GM19238 (cell line): ENCODE measurements around the gene DYSF.
"Not testable (repeated sequence)": the region's sequence is repeated elsewhere in the genome, so short reads cannot be mapped to it uniquely, and the experiment has no call there.

ENCODE experiments used
- DNase-seq: peaks from one replicate; pipeline ENCODE4 v3.0.0; 2011; ENCODE audit warnings: low spot score; ENCODE audit not compliant: insufficient read length

Gene DYSF

GRCh38 chr2:71453404-71454220 lies at the start of gene DYSF:
Gene DYSF (plus strand): TSS chr2:71453561.
- no peak for DNase-seq

- no peak for DNase-seq
Measured at GRCh38 chr2:71409611-71410010, 43.8 kb upstream of the DYSF start.

DNA sequence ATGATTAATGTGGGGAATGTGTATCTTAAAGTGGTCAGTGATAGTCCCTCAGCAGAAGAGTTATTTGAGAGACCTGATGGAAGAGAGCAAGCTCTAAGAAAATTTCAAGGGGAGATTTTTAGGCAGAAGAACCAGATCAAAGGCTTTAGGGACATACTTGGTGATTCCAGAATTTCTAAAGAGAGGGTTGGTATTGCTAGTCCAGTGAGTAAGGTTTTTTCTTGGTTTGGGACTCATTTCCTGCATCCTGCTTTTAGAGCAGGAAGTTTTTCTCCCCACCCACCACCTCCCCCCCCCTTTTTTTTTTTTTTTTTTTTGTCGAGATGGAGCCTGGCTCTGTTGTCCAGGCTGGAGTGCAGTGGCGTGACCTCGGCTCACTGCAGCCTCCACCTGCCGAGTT lies 42.7 kb upstream of the DYSF start:
- no peak for DNase-seq

- DNase-seq: not testable (repeated sequence)
Measured at GRCh38 chr2:71416866-71417265, 36.5 kb upstream of the DYSF start.

DNA sequence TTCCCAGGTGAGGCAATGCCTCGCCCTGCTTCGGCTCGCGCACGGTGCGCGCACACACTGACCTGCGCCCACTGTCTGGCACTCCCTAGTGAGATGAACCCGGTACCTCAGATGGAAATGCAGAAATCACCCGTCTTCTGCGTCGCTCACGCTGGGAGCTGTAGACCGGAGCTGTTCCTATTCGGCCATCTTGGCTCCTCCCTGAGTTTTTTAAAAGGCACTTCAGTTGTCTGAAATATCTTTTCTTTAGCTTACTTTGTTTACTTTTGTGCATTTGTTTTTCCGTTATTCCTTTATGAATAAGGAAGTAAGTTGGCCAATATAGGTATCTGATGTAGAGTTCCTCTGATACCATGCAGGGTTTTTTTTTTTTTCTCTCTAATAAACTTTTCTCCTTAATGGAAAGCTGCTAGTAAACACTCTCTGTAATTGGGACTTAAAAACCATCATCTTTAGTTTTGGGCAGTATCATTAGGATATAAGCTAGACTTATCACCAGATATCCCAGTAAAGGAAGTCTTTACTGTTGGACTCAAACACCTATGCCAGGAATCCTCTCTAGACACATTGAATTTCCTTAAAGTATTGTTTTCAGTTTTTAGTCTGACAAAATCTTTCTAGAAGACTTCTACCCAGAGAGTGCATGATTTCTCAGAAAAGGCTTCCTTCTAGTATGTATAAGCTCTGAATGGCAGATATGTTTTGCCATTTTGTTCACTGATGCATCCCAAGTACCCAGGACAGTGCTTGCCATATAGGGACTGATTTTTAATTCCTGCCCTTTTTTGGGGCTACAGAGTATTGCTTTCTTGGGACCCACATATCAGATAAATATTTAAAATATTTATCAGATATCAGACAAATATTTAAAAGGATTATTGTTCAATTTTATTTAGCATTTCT lies 35.8 kb upstream of the DYSF start:
- DNase-seq: no peak

GRCh38 chr2:71419145-71419544 lies 34.2 kb upstream of the DYSF start:
- no peak for DNase-seq

GRCh38 chr2:71419976-71420375 lies 33.4 kb upstream of the DYSF start:
- DNase-seq: no peak

DNA sequence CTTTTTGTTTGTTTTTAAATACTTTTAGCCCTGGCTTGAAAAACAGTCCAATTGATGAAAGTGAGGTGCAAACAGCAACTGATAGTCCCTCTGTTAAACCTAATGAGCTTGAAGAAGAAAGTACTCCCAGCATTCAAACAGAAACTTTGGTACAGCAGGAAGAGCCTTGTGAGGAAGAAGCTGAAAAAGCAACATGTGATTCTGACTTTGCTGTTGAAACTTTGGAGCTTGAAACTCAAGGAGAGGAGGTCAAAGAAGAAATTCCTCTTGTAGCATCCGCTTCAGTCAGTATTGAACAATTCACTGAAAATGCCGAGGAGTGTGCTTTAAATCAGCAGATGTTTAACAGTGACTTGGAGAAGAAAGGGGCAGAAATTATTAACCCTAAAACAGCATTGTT lies 30.6 kb upstream of the DYSF start:
- no peak for DNase-seq

DNA sequence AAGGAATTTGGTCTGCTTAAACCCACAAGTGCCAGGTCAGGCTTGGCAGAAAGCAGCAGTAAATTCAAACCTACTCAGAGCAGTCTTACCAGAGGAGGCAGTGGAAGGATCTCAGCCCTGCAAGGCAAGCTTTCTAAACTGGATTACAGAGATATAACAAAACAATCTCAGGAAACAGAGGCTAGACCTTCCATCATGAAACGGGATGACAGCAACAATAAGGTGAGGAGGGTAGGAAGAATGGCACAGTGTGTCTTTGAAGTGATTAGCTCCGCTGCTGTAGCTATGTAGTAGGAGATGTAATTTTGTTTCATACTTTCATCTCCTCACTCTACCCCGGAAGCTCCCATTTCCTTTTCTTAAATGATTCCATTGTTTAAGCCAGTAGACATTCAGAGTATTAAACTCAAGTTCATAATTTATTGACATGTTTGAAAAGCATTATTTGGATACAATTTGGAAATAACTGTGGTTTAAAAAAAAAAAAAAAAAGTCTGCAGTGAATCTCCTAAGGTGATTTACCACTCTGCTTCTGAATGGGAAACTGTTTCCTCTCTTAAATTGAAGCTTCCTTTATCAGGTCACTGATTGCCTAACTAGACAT lies 29.4 kb upstream of the DYSF start:
- DNase-seq: no peak

DNA sequence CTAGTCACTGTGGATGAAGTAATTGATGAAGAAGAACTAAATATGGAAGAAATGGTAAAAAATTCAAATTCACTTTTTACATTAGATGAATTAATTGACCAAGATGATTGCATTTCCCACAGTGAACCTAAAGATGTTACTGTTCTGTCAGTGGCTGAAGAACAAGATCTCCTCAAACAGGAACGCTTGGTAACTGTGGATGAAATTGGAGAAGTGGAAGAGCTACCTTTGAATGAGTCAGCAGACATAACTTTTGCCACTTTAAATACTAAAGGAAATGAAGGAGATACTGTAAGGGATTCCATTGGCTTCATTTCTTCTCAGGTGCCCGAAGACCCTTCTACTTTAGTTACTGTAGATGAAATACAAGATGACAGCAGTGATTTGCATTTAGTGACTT lies 26.6 kb upstream of the DYSF start:
- no peak for DNase-seq

DNA sequence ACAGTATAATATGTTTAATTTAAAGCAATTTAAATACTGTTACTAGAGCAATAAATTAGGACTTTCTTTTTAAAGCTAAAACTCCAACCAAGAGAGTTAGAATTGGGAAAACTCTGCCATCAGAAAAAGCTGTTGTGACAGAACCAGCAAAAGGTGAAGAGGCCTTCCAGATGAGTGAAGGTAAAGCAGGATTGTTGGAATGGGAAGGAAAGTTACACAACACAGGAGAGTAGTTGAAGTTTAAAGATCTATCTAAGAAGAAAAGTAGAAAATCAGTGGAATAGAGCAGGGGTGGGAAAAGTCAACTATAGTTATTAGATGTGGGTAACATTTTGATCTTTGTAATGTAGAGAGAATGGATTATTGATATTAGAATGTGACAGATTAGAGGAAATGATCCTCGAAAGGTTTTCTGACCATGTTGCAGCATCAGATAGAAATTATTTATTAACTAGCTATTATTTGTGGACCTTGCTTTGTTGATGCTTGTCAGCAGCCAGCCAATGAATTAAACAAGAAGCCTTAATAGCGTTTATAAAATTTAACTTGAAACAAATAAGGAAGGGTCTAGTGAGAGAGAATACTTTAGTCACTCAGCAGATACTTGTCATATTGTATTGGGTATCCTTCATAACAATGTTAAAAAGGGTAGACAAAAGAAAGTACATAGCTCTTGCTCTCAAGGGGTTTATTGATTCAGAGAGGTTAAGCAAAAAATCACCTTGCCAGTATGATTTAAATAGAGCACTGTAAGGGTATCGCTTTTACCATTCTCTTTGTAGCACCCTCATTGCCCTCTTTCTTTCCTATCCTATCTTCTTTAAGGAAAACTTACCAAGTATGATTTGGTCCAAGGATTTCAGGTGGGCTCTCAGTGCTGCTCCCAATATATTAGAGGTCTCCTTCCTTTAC lies 24.6 kb upstream of the DYSF start:
- DNase-seq: no peak

DNA sequence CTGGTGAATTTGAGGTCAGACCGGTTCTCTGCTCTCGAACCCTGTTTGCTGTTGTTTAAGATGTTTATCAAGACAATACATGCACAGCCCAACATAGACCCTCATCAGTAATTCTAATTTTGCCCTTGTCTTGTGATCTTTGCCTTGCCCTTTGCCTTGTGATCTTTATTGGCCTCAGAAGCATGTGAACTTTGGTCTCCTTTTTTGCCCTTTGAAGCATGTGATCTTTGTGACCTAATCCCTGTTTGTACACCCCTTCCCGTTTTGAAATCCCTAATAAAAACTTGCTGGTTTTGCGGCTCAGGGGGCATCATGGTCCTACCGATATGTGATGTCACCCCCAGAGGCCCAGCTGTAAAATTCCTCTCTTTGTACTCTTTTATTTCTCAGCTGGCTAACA lies 8.2 kb upstream of the DYSF start:
- not testable (repeated sequence) for DNase-seq

DNA sequence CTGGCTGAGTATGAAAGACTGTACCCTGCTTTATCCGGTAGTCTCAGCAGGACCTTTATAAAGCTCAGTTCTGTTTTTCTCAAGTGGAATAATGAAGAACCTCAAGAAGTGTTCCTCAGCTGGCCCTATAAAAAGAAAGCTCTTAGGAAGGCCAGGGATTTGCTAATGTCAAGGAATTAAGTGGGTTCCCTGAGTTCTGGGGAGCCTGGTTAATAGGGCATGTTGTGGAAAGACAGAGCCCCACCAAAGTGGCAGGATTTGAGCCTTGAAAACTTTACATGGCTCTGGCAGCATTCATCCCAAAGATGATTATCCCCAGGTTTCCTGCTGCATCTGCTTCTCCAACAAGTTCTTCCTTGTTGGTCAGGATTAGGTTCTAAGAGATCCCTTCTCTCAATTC lies 6.9 kb upstream of the DYSF start:
- DNase-seq: no peak

DNA sequence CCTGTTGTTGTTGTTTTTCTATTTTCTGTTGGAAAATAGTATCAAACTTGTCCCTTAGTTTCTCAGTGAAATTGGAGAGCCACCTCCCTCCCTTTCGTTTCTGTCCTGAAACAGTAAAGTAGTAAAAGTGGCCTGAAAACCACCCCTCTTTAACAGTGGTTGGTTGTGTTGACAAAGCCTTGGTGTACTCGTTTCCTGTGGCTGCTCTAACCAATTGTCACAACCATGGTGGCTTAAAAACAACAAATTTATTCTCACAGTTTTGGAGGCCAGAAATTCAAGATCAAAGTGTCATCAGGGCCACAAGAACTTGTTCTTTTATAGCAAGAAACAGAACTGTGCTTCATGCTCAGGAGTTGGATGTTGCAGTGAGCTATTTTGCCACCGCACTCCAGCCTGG lies 4.0 kb upstream of the DYSF start:
- DNase-seq: no peak

DNA sequence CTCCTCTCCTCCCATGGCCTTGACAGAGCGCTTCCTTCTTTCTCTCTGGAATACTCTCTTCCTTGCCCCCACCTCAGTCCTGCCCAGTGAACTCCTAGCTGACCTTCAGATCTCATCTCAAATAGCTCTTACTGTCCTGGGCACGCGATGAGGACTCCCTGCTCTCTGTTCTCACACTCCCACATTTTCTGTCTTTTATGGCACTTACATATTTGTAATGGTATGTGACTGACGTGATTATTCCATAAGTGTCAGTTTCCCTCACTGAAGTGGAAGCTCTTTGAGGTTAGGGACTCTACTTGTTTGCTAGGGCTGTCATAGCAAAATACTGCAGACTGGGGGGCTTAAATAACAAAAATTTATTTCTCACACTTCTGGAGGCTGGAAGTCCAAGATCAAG lies 1.7 kb upstream of the DYSF start:
- no peak for DNase-seq

- no peak for DNase-seq
Measured at GRCh38 chr2:71452565-71452964, 796 bp upstream of the DYSF start.

DNA sequence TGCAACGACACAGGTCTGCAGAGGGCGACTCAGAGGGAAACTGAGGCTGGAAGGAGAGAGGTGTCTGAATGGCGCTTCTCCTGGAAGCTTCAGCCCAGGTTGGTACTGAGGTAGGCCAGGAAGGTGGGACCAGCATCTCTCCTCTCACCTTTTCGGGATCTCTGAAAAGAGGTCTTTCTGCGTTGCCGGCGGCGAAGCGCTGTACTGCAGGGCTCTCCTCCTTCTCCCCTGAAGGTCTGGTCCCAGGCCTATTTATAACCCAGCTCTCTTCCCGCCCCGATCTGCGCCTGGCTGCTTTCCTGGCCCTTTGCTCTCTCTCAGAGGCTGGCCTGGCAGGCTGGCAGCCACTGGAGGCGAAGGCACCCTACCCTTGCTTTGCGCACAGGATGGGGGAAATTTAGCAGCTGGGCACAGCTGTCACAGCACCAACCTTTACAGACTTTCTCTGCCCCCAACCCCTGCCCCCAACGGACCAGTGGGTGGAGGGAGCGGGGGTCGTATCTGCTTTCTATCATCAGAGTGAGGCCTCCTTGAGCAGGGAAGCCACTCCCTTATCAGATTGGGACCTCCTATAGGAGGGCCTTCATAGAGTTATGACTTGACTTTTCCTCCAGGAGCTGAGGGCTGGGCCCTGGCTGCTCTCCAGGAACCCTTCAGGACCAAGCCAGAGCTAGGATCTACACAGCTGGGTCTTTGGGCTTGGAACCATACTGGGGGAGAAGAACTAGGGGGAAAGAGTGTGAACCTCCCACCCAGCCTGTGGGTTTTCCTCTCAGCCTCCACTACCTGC lies 1.1 kb downstream of the DYSF start:
- DNase-seq: no peak

- no peak for DNase-seq
Measured at GRCh38 chr2:71455011-71455740, 1.8 kb downstream of the DYSF start.

- no peak for DNase-seq
Measured at GRCh38 chr2:71455741-71456569, 2.6 kb downstream of the DYSF start.
